A673 (cell line): ENCODE data around the gene PMS2. TPM values are rescaled to one million over a fixed set of nuclear protein-coding genes. Genes with fewer than 3 reads are reported as not detected.
"Not testable (repeated sequence)": the region's sequence is repeated elsewhere in the genome, so short reads cannot be mapped to it uniquely, and the experiment has no call there.

Source experiments
- BruUV-seq: library from RNA; stranded (reverse); fragments of 400-500 nt; replicated peaks from 2 replicates; lab custom pipeline; 2021; lab: Mats Ljungman, UMichigan
- CTCF ChIA-PET: fragments of 300-600 bp; sonication (Branson Sonifier 250); formaldehyde crosslinking; loops from one replicate; lab custom pipeline; 2022; ENCODE audit warnings: antibody characterized with exemption; lab: Charles Lee
- POLR2A ChIA-PET: fragments of 300-600 bp; sonication (Branson Sonifier 250); formaldehyde crosslinking; loops from one replicate; lab custom pipeline; 2022; ENCODE audit warnings: antibody characterized with exemption; ENCODE audit not compliant: low non-redundant PET; lab: Charles Lee
- DNase-seq: peaks from one replicate; pipeline ENCODE4 v3.0.0-alpha.2; 2015; ENCODE audit warnings: low spot score
- H3K27ac ChIP-seq: fragments of 200-600 bp; sonication (generic); 2 replicates; pipeline ENCODE4 v1.5.1; 2016; ENCODE audit warnings: mixed run types, low read depth, mild to moderate bottlenecking, mixed read lengths, antibody characterized with exemption, low read length; ENCODE audit not compliant: poor library complexity, severe bottlenecking
- H3K27me3 ChIP-seq: fragments of 200-600 bp; sonication (generic); replicated peaks from 2 replicates; pipeline ENCODE4 v1.6.1; 2017; ENCODE audit warnings: mixed run types, low read depth, mild to moderate bottlenecking, mixed read lengths, antibody characterized with exemption, low read length; ENCODE audit not compliant: insufficient read depth, poor library complexity
- H3K36me3 ChIP-seq: fragments of 200-600 bp; sonication (generic); 2 replicates; pipeline ENCODE4 v1.6.1; 2016; ENCODE audit warnings: mixed run types, mild to moderate bottlenecking, mixed read lengths, antibody characterized with exemption, low read length; ENCODE audit not compliant: insufficient read depth, poor library complexity, severe bottlenecking
- H3K4me1 ChIP-seq: fragments of 200-600 bp; sonication (generic); 2 replicates; pipeline ENCODE4 v1.6.1; 2017; ENCODE audit warnings: mixed run types, mild to moderate bottlenecking, mixed read lengths, antibody characterized with exemption, low read length; ENCODE audit not compliant: insufficient read depth, poor library complexity, severe bottlenecking
- H3K4me3 ChIP-seq: fragments of 200-600 bp; sonication (generic); 2 replicates; pipeline ENCODE4 v1.5.1; 2016; ENCODE audit warnings: low read depth, mixed run types, mild to moderate bottlenecking, mixed read lengths, low read length; ENCODE audit not compliant: poor library complexity, severe bottlenecking
- H3K9me3 ChIP-seq: fragments of 200-600 bp; sonication (generic); 2 replicates; pipeline ENCODE4 v1.6.1; 2016; ENCODE audit warnings: mixed run types, low read depth, mild to moderate bottlenecking, mixed read lengths, antibody characterized with exemption, low read length; ENCODE audit not compliant: poor library complexity, severe bottlenecking
- EZH2 ChIP-seq: fragments of 200-600 bp; sonication (generic); IDR thresholded peaks from 2 replicates; pipeline ENCODE4 v1.6.1; 2017; ENCODE audit warnings: borderline replicate concordance, low read depth, mild to moderate bottlenecking, mixed read lengths, antibody characterized with exemption, low read length; ENCODE audit not compliant: poor library complexity, severe bottlenecking
- intact Hi-C: fragments of 100-400 bp; cut with micrococcal nuclease; formaldehyde crosslinking; loops from one replicate; pipeline ENCODE4 v1.10.0; 2022; ENCODE audit not compliant: unreplicated experiment
- total RNA-seq: library from RNA; stranded (reverse); gene quantifications from 2 replicates; pipeline ENCODE4 v1.2.3, GENCODE V29; 2021
- TF ChIP-seq, protein P1 (sequence below): fragments of 300-800, 200-600 bp; sonication (generic); conservative IDR thresholded peaks from 2 replicates; pipeline ENCODE4 v1.5.1; 2017; ENCODE audit warnings: low read depth, mild to moderate bottlenecking, antibody characterized with exemption, low read length, moderate library complexity, mixed read lengths

Gene PMS2
- total RNA-seq, 1 experiment from 2014 or later: 14.6 TPM

DNA sequence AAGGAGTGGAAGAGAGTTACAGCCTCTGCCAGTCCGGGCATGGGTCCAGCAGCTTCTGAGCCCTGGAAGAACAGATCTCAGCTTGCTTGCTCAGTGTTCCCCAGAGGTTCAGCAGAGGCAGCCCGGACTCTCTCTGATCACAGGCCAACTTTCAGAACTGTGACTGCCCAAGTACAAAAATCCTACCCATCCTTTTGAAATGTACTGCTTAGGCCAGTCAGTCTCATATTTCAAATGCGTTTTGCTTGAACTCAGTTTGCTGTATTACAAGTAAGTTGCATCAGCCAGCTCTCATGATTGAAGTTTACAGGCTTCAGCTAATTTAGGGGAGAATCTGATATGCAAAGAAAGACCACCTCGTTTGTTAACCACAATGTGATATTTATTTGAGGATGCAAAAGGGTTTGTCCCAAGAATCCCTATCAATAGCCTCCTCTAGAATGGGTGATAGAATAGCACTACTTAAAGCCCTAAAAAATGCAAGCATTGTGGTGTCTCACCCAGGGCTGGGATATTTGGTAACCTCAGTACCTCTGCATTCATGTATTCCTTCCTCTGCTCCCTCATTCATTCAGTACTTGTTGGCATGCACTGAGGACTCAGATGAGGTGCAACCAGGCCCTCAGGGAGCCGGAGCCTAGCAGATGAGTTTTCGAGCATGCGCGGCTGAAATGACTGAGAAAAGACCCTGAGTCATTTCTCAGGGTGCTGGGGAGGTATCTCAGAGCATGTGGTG is 7.2 kb upstream of the PMS2 start:
- TF ChIP-seq EZH2: no peak
- TF ChIP-seq, protein P1, sequence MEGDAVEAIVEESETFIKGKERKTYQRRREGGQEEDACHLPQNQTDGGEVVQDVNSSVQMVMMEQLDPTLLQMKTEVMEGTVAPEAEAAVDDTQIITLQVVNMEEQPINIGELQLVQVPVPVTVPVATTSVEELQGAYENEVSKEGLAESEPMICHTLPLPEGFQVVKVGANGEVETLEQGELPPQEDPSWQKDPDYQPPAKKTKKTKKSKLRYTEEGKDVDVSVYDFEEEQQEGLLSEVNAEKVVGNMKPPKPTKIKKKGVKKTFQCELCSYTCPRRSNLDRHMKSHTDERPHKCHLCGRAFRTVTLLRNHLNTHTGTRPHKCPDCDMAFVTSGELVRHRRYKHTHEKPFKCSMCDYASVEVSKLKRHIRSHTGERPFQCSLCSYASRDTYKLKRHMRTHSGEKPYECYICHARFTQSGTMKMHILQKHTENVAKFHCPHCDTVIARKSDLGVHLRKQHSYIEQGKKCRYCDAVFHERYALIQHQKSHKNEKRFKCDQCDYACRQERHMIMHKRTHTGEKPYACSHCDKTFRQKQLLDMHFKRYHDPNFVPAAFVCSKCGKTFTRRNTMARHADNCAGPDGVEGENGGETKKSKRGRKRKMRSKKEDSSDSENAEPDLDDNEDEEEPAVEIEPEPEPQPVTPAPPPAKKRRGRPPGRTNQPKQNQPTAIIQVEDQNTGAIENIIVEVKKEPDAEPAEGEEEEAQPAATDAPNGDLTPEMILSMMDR: no peak
- no peaks in the 10 kb centered on the region for H3K27me3 ChIP-seq
- intact Hi-C loops: no loop called here
- ChIA-PET POLR2A (no interaction called here), CTCF (interaction anchor here (0.5 kb wide), 1 partner anchor 8 kb away, joined by 7 read pairs; no protein-coding TSS in a partner anchor)
- H3K4me3 ChIP-seq: no peak overlapping the region
- peak overlapping the region; percentile 99 for H3K27ac ChIP-seq
- peak; percentile 62 for DNase-seq
- H3K9me3 ChIP-seq: no peaks in the 10 kb centered on the region
- no TSS peak for BruUV-seq
- peaks cover 22% of the 10 kb centered on the region for H3K4me1 ChIP-seq
- peaks cover 64% of the 10 kb centered on the region for H3K36me3 ChIP-seq

DNA sequence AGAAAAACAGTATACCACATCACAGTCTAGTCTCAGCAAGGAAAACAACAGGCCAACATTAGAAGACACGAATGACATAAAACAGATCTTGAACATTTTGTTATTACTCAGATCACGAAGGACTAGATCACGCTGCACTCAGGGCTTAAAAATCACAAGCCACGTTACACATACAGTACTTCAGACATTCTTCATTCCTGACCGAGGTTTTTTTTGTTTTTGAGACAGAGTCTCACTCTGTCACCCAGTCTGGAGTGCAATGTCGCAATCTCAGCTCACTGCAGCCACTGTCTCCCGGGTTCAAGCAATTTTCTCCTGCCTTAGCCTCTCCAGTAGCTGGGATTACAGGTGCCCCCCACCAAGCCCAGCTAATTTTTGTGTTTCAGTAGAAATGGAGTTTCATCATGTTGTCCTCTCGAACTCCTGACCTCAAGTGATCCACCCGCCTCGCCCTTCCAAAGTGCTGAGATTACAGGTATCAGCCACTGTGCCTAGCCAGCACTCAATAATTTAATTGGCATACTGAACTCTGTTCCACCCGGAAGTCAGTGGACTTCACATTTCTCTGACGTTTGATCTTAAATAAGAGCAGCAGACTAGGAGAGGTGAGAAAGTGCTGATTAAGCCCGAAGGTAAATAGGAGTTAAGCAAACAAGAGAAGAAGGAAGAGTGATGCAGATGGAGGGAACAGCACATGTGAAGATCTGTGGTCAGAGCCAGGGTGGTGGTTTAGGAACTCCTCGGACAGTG is 3.7 kb upstream of the PMS2 start:
- no TSS peak for BruUV-seq
- ChIA-PET CTCF (no interaction called here), POLR2A (no interaction called here)
- intact Hi-C loops: no loop called here
- H3K27ac ChIP-seq: peak overlapping the region; percentile 8
- no peaks in the 10 kb centered on the region for H3K9me3 ChIP-seq
- peaks cover 35% of the 10 kb centered on the region for H3K36me3 ChIP-seq
- H3K4me1 ChIP-seq: peaks cover 31% of the 10 kb centered on the region
- TF ChIP-seq, protein P1: no peak
- no peak for TF ChIP-seq EZH2
- DNase-seq: no peak
- H3K4me3 ChIP-seq: no peak overlapping the region
- no peaks in the 10 kb centered on the region for H3K27me3 ChIP-seq

GRCh38 chr7:6011541-6011940 is 2.7 kb upstream of the PMS2 start:
- Histone ChIP-seq H3K4me1 (peaks cover 26% of the 10 kb centered on the region), H3K4me3 (no peak overlapping the region), H3K27me3 (no peaks in the 10 kb centered on the region), H3K27ac (no peak overlapping the region), H3K36me3 (peaks cover 25% of the 10 kb centered on the region), H3K9me3 (no peaks in the 10 kb centered on the region)
- ChIA-PET CTCF (no interaction called here), POLR2A (no interaction called here)
- intact Hi-C loops: no loop called here
- BruUV-seq: TSS peak; percentile 35
- no peak for TF ChIP-seq EZH2
- TF ChIP-seq, protein P1: no peak
- DNase-seq: no peak

DNA sequence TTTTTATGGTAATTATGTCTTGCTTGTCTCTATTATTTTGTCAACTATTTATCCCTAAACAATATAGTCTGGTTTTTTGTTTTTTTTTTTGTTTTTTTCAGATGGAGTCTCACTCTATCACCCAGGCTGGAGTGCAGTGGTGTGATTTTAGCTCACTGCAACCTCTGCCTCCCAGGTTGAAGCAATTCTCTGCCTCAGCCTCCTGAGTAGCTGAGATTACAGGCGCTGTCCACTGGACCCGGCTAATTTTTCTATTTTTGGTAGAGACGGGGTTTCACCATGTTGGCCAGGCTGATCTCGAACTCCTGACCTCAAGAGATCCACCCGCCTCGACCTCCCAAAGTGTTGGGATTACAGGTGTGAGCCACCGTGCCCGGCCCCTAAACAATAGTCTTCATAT is 1.5 kb upstream of the PMS2 start:
- intact Hi-C loops, BruUV-seq, CTCF ChIA-PET, POLR2A ChIA-PET, H3K9me3 ChIP-seq, H3K27ac ChIP-seq, H3K27me3 ChIP-seq, DNase-seq: not testable (repeated sequence)
- Histone ChIP-seq H3K4me1 (peaks cover 14% of the 10 kb centered on the region), H3K4me3 (peak overlapping the region; percentile 97), H3K36me3 (peaks cover 21% of the 10 kb centered on the region)
